K562 (cell line): ENCODE data around the gene BCL11A. TPM values are rescaled to one million over a fixed set of nuclear protein-coding genes. Genes with fewer than 3 reads are reported as not detected.

ENCODE experiments used
- ATAC-seq: fragments of 200-7000 bp; cut with Tn5 transposase; 3 replicates; pipeline ENCODE4 v1.9.1; 2020; ENCODE audit warnings: moderate library complexity
- BruUV-seq: library from RNA; stranded (reverse); fragments of 400-500 nt; replicated peaks from 2 replicates; lab custom pipeline; 2021; lab: Mats Ljungman, UMichigan
- CTCF ChIA-PET: fragments of 300-600 bp; formaldehyde crosslinking; extraction: SDS; loops from one replicate; lab custom pipeline; 2021; ENCODE audit warnings: low intra/inter-chr PET ratio; lab: Yijun Ruan, JAX
- POLR2A ChIA-PET: fragments of 300-600, 350-650 bp; sonication (Branson Sonifier 250); formaldehyde crosslinking; extraction: SDS; loops from one replicate; lab custom pipeline; 2021; ENCODE audit warnings: antibody characterized with exemption, inconsistent platforms; lab: Yijun Ruan, JAX
- DNase-seq, 4 experiments: peaks; one replicate each; pipeline versions ENCODE4 v3.0.0 to v3.0.0-alpha.2; 2011 to 2018; ENCODE audit warnings: low spot score in 3 of 4, mixed read lengths in 3 of 4; ENCODE audit errors: extremely low read depth in 1 of 4
- FAIRE-seq: peaks from 2 replicates; lab custom pipeline; 2011; peaks lifted over from hg19 to GRCh38; lab: Jason Lieb, UNC
- H2AFZ ChIP-seq: 2 replicates; pipeline ENCODE4 v1.6.0; 2011; ENCODE audit warnings: low read depth, low read length, control low read depth, inconsistent platforms
- H3K27ac ChIP-seq: fragments of 200-600 bp; 3 replicates; pipeline ENCODE4 v1.8.0; 2011; ENCODE audit warnings: low read depth, mild to moderate bottlenecking, control low read depth, inconsistent platforms, low read length, moderate library complexity, mixed read lengths; ENCODE audit errors: extremely low read depth
- H3K27me3 ChIP-seq, 2 experiments: fragments of 300-600 bp in 1 of 2; 2 replicates in 1 of 2; 3 replicates in 1 of 2; pipeline versions ENCODE4 v1.6.0 to v1.8.0; 2011; ENCODE audit warnings: inconsistent platforms in 2 of 2, low read length in 2 of 2, mild to moderate bottlenecking in 1 of 2, mixed read lengths in 1 of 2, moderate library complexity in 1 of 2; ENCODE audit not compliant: control insufficient read depth in 2 of 2, insufficient read depth in 2 of 2
- H3K36me3 ChIP-seq: fragments of 300-600 bp; 3 replicates; pipeline ENCODE4 v1.8.0; 2011; ENCODE audit warnings: mild to moderate bottlenecking, low read length, inconsistent platforms; ENCODE audit not compliant: control insufficient read depth, insufficient read depth
- H3K4me1 ChIP-seq, 2 experiments: fragments of 200-600 bp in 1 of 2; replicated peaks in 1 of 2; 2 replicates in 1 of 2; 3 replicates in 1 of 2; pipeline versions ENCODE4 v1.5.1 to v1.8.0; 2011; ENCODE audit warnings: inconsistent platforms in 2 of 2, low read length in 2 of 2, mild to moderate bottlenecking in 1 of 2, mixed read lengths in 1 of 2, moderate library complexity in 1 of 2; ENCODE audit not compliant: control insufficient read depth in 2 of 2, insufficient read depth in 2 of 2
- H3K4me2 ChIP-seq: 2 replicates; pipeline ENCODE4 v1.6.1; 2011; ENCODE audit warnings: low read length, control low read depth, inconsistent platforms, mixed read lengths; ENCODE audit not compliant: insufficient read depth
- H3K4me3 ChIP-seq: fragments of 200-600 bp; sonication (generic), shearing (Covaris generic); 2 replicates; pipeline ENCODE4 v1.5.1; 2016; ENCODE audit warnings: control low read depth, inconsistent platforms
- H3K79me2 ChIP-seq: fragments of 200-600 bp; 3 replicates; pipeline ENCODE4 v1.8.0; 2011; ENCODE audit warnings: low read length, inconsistent platforms; ENCODE audit not compliant: control insufficient read depth, insufficient read depth
- H3K9ac ChIP-seq, 2 experiments: 2 replicates each; pipeline versions ENCODE4 v1.6.0 to v1.6.1; 2011; ENCODE audit warnings: low read depth in 2 of 2, low read length in 2 of 2, control low read depth in 1 of 2, inconsistent platforms in 1 of 2, mild to moderate bottlenecking in 1 of 2, mixed read lengths in 1 of 2; ENCODE audit not compliant: insufficient read depth in 1 of 2
- H3K9me1 ChIP-seq: one replicate; pipeline ENCODE4 v1.6.0; 2011; ENCODE audit warnings: inconsistent platforms, mild to moderate bottlenecking, low read length, moderate library complexity; ENCODE audit not compliant: control insufficient read depth, insufficient read depth
- H3K9me3 ChIP-seq: replicated peaks from 2 replicates; pipeline ENCODE4 v1.5.1; 2011; ENCODE audit warnings: low read depth, low read length, inconsistent platforms; ENCODE audit not compliant: control insufficient read depth, insufficient read depth
- H4K20me1 ChIP-seq: replicated peaks from 2 replicates; pipeline ENCODE4 v1.6.1; 2011; ENCODE audit warnings: low read length, inconsistent platforms, mixed read lengths; ENCODE audit not compliant: control insufficient read depth, insufficient read depth
- BACH1 ChIP-seq: fragments of 200-800 bp; sonication (Bioruptor generic); IDR thresholded peaks from 2 replicates; pipeline ENCODE4 v1.6.1; 2016; ENCODE audit warnings: missing genetic modification characterization, missing compliant biosample characterization
- E2F1 ChIP-seq: sonication (generic); formaldehyde crosslinking; IDR thresholded peaks from 2 replicates; pipeline ENCODE4 v1.8.1; 2023; ENCODE audit warnings: mild to moderate bottlenecking, missing genetic modification reagents, moderate library complexity
- ELK1 ChIP-seq: sonication (generic); formaldehyde crosslinking; IDR thresholded peaks from 2 replicates; pipeline ENCODE4 v1.8.1; 2022; ENCODE audit warnings: missing genetic modification reagents
- ETS1 ChIP-seq: conservative IDR thresholded peaks from 2 replicates; pipeline ENCODE4 v1.6.1; 2011; ENCODE audit warnings: low read depth, mild to moderate bottlenecking, low read length; ENCODE audit not compliant: control insufficient read depth
- KLF16 ChIP-seq: IDR thresholded peaks from 2 replicates; pipeline ENCODE4 v1.6.1; 2016; ENCODE audit warnings: antibody characterized with exemption
- MTA2 ChIP-seq: fragments of 450-650 bp; IDR thresholded peaks from 2 replicates; pipeline ENCODE4 v1.6.1; 2016; ENCODE audit warnings: low read depth
- MYC ChIP-seq, 2 experiments: fragments of 250-450 bp in 1 of 2; sonication (Bioruptor Pico) in 1 of 2; IDR thresholded peaks; 2 replicates each; pipeline versions ENCODE4 v1.5.1 to v1.6.1; 2012 to 2021; ENCODE audit warnings: low read depth in 2 of 2, borderline replicate concordance in 1 of 2, improper control_type of control experiment in 1 of 2, low read length in 1 of 2, mild to moderate bottlenecking in 1 of 2, moderate library complexity in 1 of 2
- NELFE ChIP-seq: IDR thresholded peaks from 2 replicates; pipeline ENCODE4 v1.6.1; 2011; ENCODE audit warnings: mild to moderate bottlenecking; ENCODE audit not compliant: insufficient read depth, insufficient read length
- PHB2 ChIP-seq: fragments of 450-650 bp; IDR thresholded peaks from 2 replicates; pipeline ENCODE4 v1.6.1; 2017; ENCODE audit warnings: low read depth
- POLR3A ChIP-seq: IDR thresholded peaks from 2 replicates; pipeline ENCODE4 v1.6.1; 2011; ENCODE audit warnings: borderline replicate concordance, mild to moderate bottlenecking, moderate library complexity; ENCODE audit not compliant: insufficient read length, insufficient read depth; ENCODE audit errors: extremely low read depth
- THRAP3 ChIP-seq: fragments of 450-650 bp; IDR thresholded peaks from 2 replicates; pipeline ENCODE4 v1.6.1; 2016; ENCODE audit warnings: mild to moderate bottlenecking, inconsistent platforms, borderline replicate concordance
- XRCC5 ChIP-seq: fragments of 200-400 bp; formaldehyde crosslinking; IDR thresholded peaks from 2 replicates; pipeline ENCODE4 v1.6.1; 2017; ENCODE audit warnings: low read depth, mild to moderate bottlenecking, low read length
- ZFP1 ChIP-seq: fragments of 450-650 bp; formaldehyde crosslinking; IDR thresholded peaks from 2 replicates; pipeline ENCODE4 v1.4.0; 2020; ENCODE audit warnings: mild to moderate bottlenecking, mixed read lengths
- ZFP30 ChIP-seq: fragments of 250-450 bp; sonication (Bioruptor Pico); IDR thresholded peaks from 2 replicates; pipeline ENCODE4 v1.8.0; 2022; ENCODE audit warnings: moderate library complexity, mild to moderate bottlenecking, inconsistent platforms, borderline replicate concordance
- ZNF140 ChIP-seq: fragments of 250-450 bp; sonication (Bioruptor Pico); IDR thresholded peaks from 2 replicates; pipeline ENCODE4 v1.8.0; 2021; ENCODE audit warnings: moderate library complexity, mild to moderate bottlenecking, inconsistent platforms
- ZNF449 ChIP-seq: fragments of 250-450 bp; sonication (Bioruptor Pico); IDR thresholded peaks from 2 replicates; pipeline ENCODE4 v1.8.0; 2022; ENCODE audit warnings: moderate library complexity, mild to moderate bottlenecking, inconsistent platforms
- ZSCAN32 ChIP-seq: fragments of 450-650 bp; formaldehyde crosslinking; IDR thresholded peaks from 2 replicates; pipeline ENCODE4 v1.4.0; 2020; ENCODE audit warnings: mild to moderate bottlenecking, moderate library complexity
- WGBS: fragments of 100-300 bp; shearing (Covaris generic); methylation state at CpG from one replicate; pipeline ENCODE4 v1.1.6; 2016; ENCODE audit warnings: low coverage, mixed read lengths; ENCODE audit not compliant: insufficient coverage; ENCODE audit errors: missing lambda C conversion rate; 5-methylcytosine and 5-hydroxymethylcytosine counted together
- in situ Hi-C: fragments of 300-500 bp; cut with MboI; formaldehyde crosslinking; loops from 4 replicates; pipeline ENCODE4 v1.15.0; 2018; ENCODE audit warnings: inconsistent platforms, mixed read lengths
- intact Hi-C: fragments of 100-400 bp; cut with micrococcal nuclease; formaldehyde crosslinking; loops from 2 replicates; pipeline ENCODE4 v1.14.2; 2022
- polyA plus RNA-seq, 8 experiments: library from polyadenylated mRNA; depleted of rRNA in 4 of 8; stranded (reverse) in 5 of 8; unstranded in 3 of 8; fragments of >200 nt; fragmentation: Nextera tagmentation in 2 of 8; fragmentation: Illumina TruSeq in 1 of 8; extraction: Ambion mirVana in 2 of 8; extraction: Trizol in 1 of 8; gene quantifications; 2 replicates each; pipeline versions ENCODE4 v1.2.1 to v1.2.3, GENCODE V29; 2011 to 2014; ENCODE audit warnings: inconsistent platforms in 1 of 8, missing spikeins in 1 of 8
- total RNA-seq, 7 experiments: library from RNA; depleted of rRNA in 6 of 7; stranded (reverse); fragments of >200 nt in 6 of 7; fragmentation: Illumina TruSeq in 2 of 7; extraction: Trizol in 2 of 7; gene quantifications; 2 replicates each; pipeline versions ENCODE4 v1.2.1 to v1.2.3, GENCODE V29; 2011 to 2021; ENCODE audit warnings: low replicate concordance in 1 of 7

The BCL11A gene
- total and polyA plus RNA-seq, 9 of the 15 experiments (the other 6 are each of a cell fraction or from before 2014, with no cell fraction given), result 0.13 TPM; not detected in 8

GRCh38 chr2:60461421-60462108, 91.9 kb downstream of the BCL11A start:
- intact Hi-C loops (loop anchor here (2.0 kb wide), 1 partner anchor 23 kb away; no protein-coding TSS in a partner anchor), in situ Hi-C loops (no loop called here)
- Histone ChIP-seq H2AFZ (no peak overlapping the region), H3K9ac (no peak overlapping the region), H3K27ac (no peak overlapping the region), H3K36me3 (no peaks in the 10 kb centered on the region), H3K4me2 (no peak overlapping the region), H3K79me2 (no peaks in the 10 kb centered on the region), H3K4me1 (peaks cover 0 to 11% of the 10 kb centered on the region in 2 experiments; a peak in 2 of 5 replicates), H3K4me3 (no peak overlapping the region), H4K20me1 (no peaks in the 10 kb centered on the region), H3K9me3 (no peaks in the 10 kb centered on the region), H3K9me1 (no peaks in the 10 kb centered on the region), H3K27me3 (peaks cover 7 to 24% of the 10 kb centered on the region in 2 experiments; a peak in 4 of 5 replicates)
- POLR2A ChIA-PET, result no interaction called here
- 12% methylated on average over 32 of the region's 47 CpGs for WGBS
- no TSS peak for BruUV-seq
- DNase-seq (no peak), ATAC-seq (no peak), FAIRE-seq (no peak)
- CTCF ChIA-PET, result no interaction called here
- TF ChIP-seq PHB2 (no peak), NELFE (no peak), ZNF140 (CRISPR knock-in tag) (no peak), KLF16 (no peak), MYC (IDR thresholded peaks at IDR 0.05; ENCODE audit: low read depth, low read length) (no peak), MYC (CRISPR knock-in tag; IDR thresholded peaks at IDR 0.05; ENCODE audit: borderline replicate concordance, low read depth) (no peak), POLR3A (no peak), ZSCAN32 (no peak), MTA2 (no peak), ZFP30 (no peak), ZNF449 (CRISPR knock-in tag) (no peak), ELK1 (CRISPR knock-in tag) (no peak), ETS1 (no peak), BACH1 (tag) (no peak), ZFP1 (CRISPR knock-in tag) (no peak), THRAP3 (no peak), E2F1 (CRISPR knock-in tag) (no peak), XRCC5 (no peak)
